Neural progenitor cell (in vitro differentiated cells): ENCODE data around the gene INSIG1. TPM values are rescaled to one million over a fixed set of nuclear protein-coding genes. Genes with fewer than 3 reads are reported as not detected.

Experiments
- DNase-seq: peaks from one replicate; pipeline ENCODE4 v3.0.0-alpha.2; 2016; ENCODE audit warnings: low spot score
- H2AFZ ChIP-seq: fragments of 200-600 bp; sonication (generic); replicated peaks from 2 replicates; pipeline ENCODE4 v1.6.1; 2016; ENCODE audit warnings: antibody characterized with exemption
- H3F3A ChIP-seq: fragments of 200-600 bp; sonication (generic); 2 replicates; pipeline ENCODE4 v1.6.1; 2016; ENCODE audit warnings: antibody characterized with exemption, low read depth
- H3K27ac ChIP-seq: fragments of 200-600 bp; sonication (generic); 2 replicates; pipeline ENCODE4 v1.5.1; 2016; ENCODE audit warnings: mild to moderate bottlenecking
- H3K27me3 ChIP-seq: fragments of 200-600 bp; sonication (generic); 2 replicates; pipeline ENCODE4 v1.6.1; 2016; ENCODE audit warnings: mild to moderate bottlenecking, moderate library complexity
- H3K36me3 ChIP-seq: fragments of 200-600 bp; sonication (generic); 2 replicates; pipeline ENCODE4 v1.5.1; 2016
- H3K4me1 ChIP-seq: fragments of 200-600 bp; sonication (generic); 2 replicates; pipeline ENCODE4 v1.6.1; 2016; ENCODE audit warnings: mixed run types
- H3K4me2 ChIP-seq: fragments of 200-600 bp; sonication (generic); 2 replicates; pipeline ENCODE4 v1.6.1; 2016
- H3K4me3 ChIP-seq: fragments of 200-600 bp; sonication (generic); 2 replicates; pipeline ENCODE4 v1.5.1; 2016
- H3K79me2 ChIP-seq: fragments of 200-600 bp; sonication (generic); 2 replicates; pipeline ENCODE4 v1.6.1; 2016; ENCODE audit warnings: low read depth
- H3K9ac ChIP-seq: fragments of 200-600 bp; sonication (generic); 2 replicates; pipeline ENCODE4 v1.6.1; 2016
- H3K9me3 ChIP-seq: fragments of 200-600 bp; sonication (generic); 2 replicates; pipeline ENCODE4 v1.5.1; 2016; ENCODE audit warnings: low read depth
- H4K20me1 ChIP-seq: fragments of 200-600 bp; sonication (generic); 2 replicates; pipeline ENCODE4 v1.6.1; 2016; ENCODE audit warnings: low read depth
- H3K27ac Mint-ChIP-seq: 3 replicates; pipeline ENCODE4 v1.8.0; 2021; ENCODE audit warnings: mixed read lengths
- H3K27me3 Mint-ChIP-seq: 2 replicates; pipeline ENCODE4 v1.8.0; 2022; ENCODE audit warnings: low read depth, mild to moderate bottlenecking, inconsistent platforms, moderate library complexity, mixed read lengths; ENCODE audit not compliant: insufficient read depth
- H3K36me3 Mint-ChIP-seq: 3 replicates; pipeline ENCODE4 v1.8.0; 2021; ENCODE audit warnings: mixed read lengths
- H3K4me1 Mint-ChIP-seq: 3 replicates; pipeline ENCODE4 v1.8.0; 2021; ENCODE audit warnings: mixed read lengths
- H3K4me3 Mint-ChIP-seq: 3 replicates; pipeline ENCODE4 v1.8.0; 2021; ENCODE audit warnings: mild to moderate bottlenecking, moderate library complexity, mixed read lengths
- H3K9me3 Mint-ChIP-seq: 3 replicates; pipeline ENCODE4 v1.8.0; 2020; ENCODE audit warnings: mixed read lengths
- EZH2 ChIP-seq: fragments of 200-600 bp; sonication (generic); IDR thresholded peaks from 2 replicates; pipeline ENCODE4 v1.6.1; 2017; ENCODE audit warnings: antibody characterized with exemption, mild to moderate bottlenecking, moderate library complexity
- EZH2phosphoT487 ChIP-seq: fragments of 200-600 bp; sonication (generic); IDR thresholded peaks from 2 replicates; pipeline ENCODE4 v1.6.1; 2017; ENCODE audit warnings: antibody characterized with exemption
- total RNA-seq: library from RNA; depleted of rRNA; stranded (reverse); fragments of >200 nt; gene quantifications from 2 replicates; pipeline ENCODE4 v1.2.3, GENCODE V29; 2015; ENCODE audit warnings: low replicate concordance
- TF ChIP-seq, protein P1 (sequence below): fragments of 200-600 bp; sonication (generic); IDR thresholded peaks from 2 replicates; pipeline ENCODE4 v1.5.1; 2017; ENCODE audit warnings: antibody characterized with exemption, mild to moderate bottlenecking

The INSIG1 gene
- total RNA-seq, 1 donor from 2014 or later: 94.3 TPM

GRCh38 chr7:155298834-155299534 is 1.3 kb downstream of the INSIG1 start:
- peak; percentile 94 for DNase-seq
- H2AFZ ChIP-seq: no peak overlapping the region
- H3K27me3 ChIP-seq: no peaks in the 10 kb centered on the region
- H3K4me1 Mint-ChIP-seq: peaks cover 41% of the 10 kb centered on the region
- peaks cover 65% of the 10 kb centered on the region for H3K79me2 ChIP-seq
- H3K27ac ChIP-seq: peak overlapping the region; percentile 92
- peak overlapping the region; percentile 90 for H3K4me3 ChIP-seq
- peaks cover 8% of the 10 kb centered on the region for H3K9me3 Mint-ChIP-seq
- H3K36me3 Mint-ChIP-seq: peaks cover 26% of the 10 kb centered on the region
- peak overlapping the region; percentile 84 for H3K9ac ChIP-seq
- peaks cover 23% of the 10 kb centered on the region for H3K4me1 ChIP-seq
- H4K20me1 ChIP-seq: peaks cover 59% of the 10 kb centered on the region
- no peak overlapping the region for H3K27ac Mint-ChIP-seq
- TF ChIP-seq, protein P1, sequence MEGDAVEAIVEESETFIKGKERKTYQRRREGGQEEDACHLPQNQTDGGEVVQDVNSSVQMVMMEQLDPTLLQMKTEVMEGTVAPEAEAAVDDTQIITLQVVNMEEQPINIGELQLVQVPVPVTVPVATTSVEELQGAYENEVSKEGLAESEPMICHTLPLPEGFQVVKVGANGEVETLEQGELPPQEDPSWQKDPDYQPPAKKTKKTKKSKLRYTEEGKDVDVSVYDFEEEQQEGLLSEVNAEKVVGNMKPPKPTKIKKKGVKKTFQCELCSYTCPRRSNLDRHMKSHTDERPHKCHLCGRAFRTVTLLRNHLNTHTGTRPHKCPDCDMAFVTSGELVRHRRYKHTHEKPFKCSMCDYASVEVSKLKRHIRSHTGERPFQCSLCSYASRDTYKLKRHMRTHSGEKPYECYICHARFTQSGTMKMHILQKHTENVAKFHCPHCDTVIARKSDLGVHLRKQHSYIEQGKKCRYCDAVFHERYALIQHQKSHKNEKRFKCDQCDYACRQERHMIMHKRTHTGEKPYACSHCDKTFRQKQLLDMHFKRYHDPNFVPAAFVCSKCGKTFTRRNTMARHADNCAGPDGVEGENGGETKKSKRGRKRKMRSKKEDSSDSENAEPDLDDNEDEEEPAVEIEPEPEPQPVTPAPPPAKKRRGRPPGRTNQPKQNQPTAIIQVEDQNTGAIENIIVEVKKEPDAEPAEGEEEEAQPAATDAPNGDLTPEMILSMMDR: no peak
- TF ChIP-seq EZH2phosphoT487 (no peak), EZH2 (no peak)
- peaks cover 19% of the 10 kb centered on the region for H3K36me3 ChIP-seq
- H3F3A ChIP-seq: peaks cover 19% of the 10 kb centered on the region
- H3K4me2 ChIP-seq: peak overlapping the region; percentile 91
- peak overlapping the region; percentile 96 for H3K4me3 Mint-ChIP-seq
- no peaks in the 10 kb centered on the region for H3K9me3 ChIP-seq
- peaks cover 9% of the 10 kb centered on the region for H3K27me3 Mint-ChIP-seq

DNA sequence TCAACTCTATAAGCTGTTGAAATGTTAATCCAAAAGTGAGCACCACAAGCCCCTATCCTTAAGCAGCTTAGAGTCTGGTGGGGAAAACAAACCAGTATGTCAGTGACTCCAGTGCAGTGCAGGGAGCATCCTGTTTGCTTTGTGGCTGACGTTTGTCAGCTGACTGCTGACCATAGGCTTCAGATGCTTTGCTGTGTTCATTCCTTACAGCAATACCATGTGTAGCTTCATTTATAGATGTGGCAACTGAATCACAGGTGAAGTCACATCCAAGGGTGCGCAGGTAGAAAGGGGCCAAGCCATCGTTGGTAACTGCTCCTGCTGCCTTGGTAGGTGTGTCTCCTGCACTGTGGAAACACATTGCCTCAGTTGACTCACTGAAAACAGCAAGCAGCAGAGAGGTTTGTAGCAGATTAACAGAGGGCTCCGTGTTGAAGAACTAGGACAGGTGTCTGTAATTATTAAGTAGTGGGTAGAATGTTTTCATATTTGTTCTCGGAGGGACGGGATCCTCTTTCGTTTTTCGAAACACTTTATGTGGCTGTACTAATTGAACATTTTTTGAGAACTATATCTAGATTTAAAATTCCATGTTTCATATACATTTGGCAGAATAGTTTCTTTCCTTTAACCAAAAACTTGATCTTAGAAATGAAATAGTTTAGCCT is 2.0 kb downstream of the INSIG1 start:
- H3K27ac ChIP-seq: peak overlapping the region; percentile 75
- DNase-seq: peak; percentile 56

DNA sequence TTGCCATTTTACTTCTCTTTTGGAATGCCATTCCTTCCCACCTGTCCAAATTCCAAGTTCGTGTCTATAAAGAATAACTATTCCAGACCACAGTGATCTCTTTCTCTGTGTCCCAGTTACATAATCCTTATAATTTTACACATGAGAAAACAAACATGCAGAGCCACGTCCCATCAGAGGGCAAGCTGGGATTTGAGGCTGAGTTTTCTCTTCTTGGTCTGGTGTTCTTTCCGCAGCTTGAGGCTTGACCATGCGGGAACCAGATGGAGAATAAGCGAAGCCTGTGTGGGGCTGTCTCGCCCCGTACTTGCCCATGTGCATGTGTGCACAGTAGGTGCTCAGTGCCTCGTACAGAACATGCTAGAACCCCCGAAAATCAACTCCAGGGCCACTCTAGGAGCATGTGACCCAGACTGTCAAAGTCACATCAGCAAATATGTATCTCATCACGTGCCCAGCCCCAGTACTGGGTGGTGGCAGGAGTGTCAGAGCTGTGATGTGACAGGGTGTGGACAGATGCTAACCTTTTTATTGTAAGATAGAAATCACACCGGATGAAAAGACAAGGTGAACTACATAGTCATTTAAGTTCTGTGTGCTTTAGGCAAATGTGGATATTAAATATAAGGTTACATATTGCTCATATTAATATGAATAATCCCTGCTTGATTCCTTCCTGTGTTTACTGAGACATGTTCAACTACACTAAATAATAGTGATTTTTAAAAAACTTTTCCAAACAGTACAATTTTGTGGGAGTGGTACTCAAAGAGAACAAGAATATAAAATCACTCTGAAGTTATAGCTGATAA is 3.2 kb downstream of the INSIG1 start:
- Histone ChIP-seq H3K79me2 (peaks cover 80% of the 10 kb centered on the region), H3K27ac (no peak overlapping the region), H2AFZ (no peak overlapping the region), H3K4me1 (peaks cover 23% of the 10 kb centered on the region), H3K9me3 (no peaks in the 10 kb centered on the region), H3K4me3 (peak overlapping the region; percentile 90), H3K36me3 (peaks cover 27% of the 10 kb centered on the region), H3K4me2 (peak overlapping the region; percentile 91), H3F3A (peaks cover 19% of the 10 kb centered on the region), H3K9ac (no peak overlapping the region), H3K27me3 (no peaks in the 10 kb centered on the region), H4K20me1 (peaks cover 76% of the 10 kb centered on the region)
- peaks cover 5% of the 10 kb centered on the region for H3K27me3 Mint-ChIP-seq
- no peak overlapping the region for H3K27ac Mint-ChIP-seq
- DNase-seq: no peak
- peaks cover 3% of the 10 kb centered on the region for H3K9me3 Mint-ChIP-seq
- H3K4me3 Mint-ChIP-seq: peak overlapping the region; percentile 96
- peaks cover 36% of the 10 kb centered on the region for H3K36me3 Mint-ChIP-seq
- H3K4me1 Mint-ChIP-seq: peaks cover 47% of the 10 kb centered on the region
- TF ChIP-seq, protein P1: no peak
- TF ChIP-seq EZH2: no peak
- TF ChIP-seq EZH2phosphoT487: no peak

More for the DNA sequence above, 2.0 kb downstream of the INSIG1 start:
- Mint-ChIP-seq H3K27me3 (peaks cover 9% of the 10 kb centered on the region), H3K4me1 (peaks cover 44% of the 10 kb centered on the region), H3K9me3 (peaks cover 6% of the 10 kb centered on the region), H3K27ac (no peak overlapping the region), H3K4me3 (peak overlapping the region; percentile 96), H3K36me3 (peaks cover 29% of the 10 kb centered on the region)
- Histone ChIP-seq H3F3A (peaks cover 19% of the 10 kb centered on the region), H2AFZ (no peak overlapping the region), H3K4me3 (peak overlapping the region; percentile 90), H3K36me3 (peaks cover 25% of the 10 kb centered on the region), H3K27me3 (no peaks in the 10 kb centered on the region), H3K4me1 (peaks cover 23% of the 10 kb centered on the region), H3K4me2 (peak overlapping the region; percentile 91), H3K79me2 (peaks cover 71% of the 10 kb centered on the region), H3K9me3 (no peaks in the 10 kb centered on the region), H3K9ac (peak overlapping the region; percentile 44), H4K20me1 (peaks cover 66% of the 10 kb centered on the region)
- TF ChIP-seq, protein P1: no peak
- TF ChIP-seq EZH2phosphoT487 (no peak), EZH2 (no peak)
